D341Med (cell line): ENCODE results near the gene INSYN1.
"Not testable (repeated sequence)": the region's sequence is repeated elsewhere in the genome, so short reads cannot be mapped to it uniquely, and the experiment has no call there.

Source experiments
- DNase-seq: peaks from one replicate; pipeline ENCODE4 v3.0.0; 2012; ENCODE audit warnings: low spot score

The INSYN1 gene

GRCh38 chr15:73712107-73712506 lies 41.0 kb downstream of the INSYN1 start:
- DNase-seq: no peak

DNA sequence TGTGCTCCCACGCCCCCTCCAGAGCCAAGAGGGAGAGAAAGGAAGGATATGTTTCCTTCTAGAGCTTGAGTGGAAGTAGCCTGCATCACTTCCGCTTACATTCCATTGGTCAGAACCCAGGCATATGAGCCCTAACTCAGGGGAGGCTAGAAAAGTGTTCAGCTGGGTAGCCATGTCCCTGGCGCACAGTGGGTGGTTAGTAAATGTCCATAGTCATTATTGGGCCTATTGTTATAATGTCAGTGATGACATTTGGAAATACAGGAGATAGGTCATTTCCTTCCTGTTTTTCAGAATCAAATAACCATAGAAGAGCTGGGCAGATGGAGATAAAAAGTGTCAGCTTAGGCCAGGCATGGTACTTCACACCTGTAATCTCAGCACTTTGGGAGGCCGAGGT lies 41.6 kb downstream of the INSYN1 start:
- no peak for DNase-seq

DNA sequence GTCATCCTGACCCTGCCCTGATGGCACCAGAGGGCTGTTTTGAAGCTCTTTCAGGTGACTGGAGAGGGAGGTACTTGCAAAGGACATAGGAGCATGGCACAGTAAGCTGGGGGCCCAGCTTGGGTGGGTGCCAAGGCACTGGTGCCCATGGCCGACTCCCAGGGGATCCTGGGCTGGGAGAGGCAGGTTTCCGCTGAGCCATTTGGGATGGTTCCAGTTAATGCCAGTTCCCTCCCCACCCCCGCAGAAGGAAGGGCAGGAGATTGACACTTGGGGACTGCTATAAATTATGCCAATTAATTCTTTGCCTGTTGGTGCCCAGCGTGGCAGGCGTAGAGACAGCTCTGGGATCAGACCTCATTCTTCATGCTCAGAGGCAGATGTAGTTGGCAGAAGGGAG lies 42.8 kb downstream of the INSYN1 start:
- DNase-seq: no peak

GRCh38 chr15:73709686-73710085 lies 43.5 kb downstream of the INSYN1 start:
- DNase-seq: no peak

DNA sequence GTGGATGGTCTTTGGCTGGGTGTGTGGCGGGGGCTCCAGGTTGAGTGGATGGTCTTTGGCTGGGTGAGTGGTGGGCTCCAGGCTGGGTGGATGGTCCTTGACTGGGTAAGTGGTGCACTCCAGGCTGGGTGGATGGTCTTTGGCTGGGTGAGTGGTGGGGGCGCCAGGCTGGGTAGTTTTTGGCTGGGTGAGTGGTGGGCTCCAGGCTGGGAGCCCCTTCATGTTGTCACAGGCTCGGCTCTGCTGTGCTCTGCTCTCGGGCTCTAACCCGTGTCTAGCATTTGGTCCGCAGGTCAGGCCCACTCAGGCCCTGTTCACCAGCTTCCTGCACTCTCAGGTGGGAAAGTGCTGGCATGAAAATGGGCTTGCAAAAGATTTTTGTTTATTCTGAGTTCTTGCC lies 43.9 kb downstream of the INSYN1 start:
- DNase-seq: no peak

DNA sequence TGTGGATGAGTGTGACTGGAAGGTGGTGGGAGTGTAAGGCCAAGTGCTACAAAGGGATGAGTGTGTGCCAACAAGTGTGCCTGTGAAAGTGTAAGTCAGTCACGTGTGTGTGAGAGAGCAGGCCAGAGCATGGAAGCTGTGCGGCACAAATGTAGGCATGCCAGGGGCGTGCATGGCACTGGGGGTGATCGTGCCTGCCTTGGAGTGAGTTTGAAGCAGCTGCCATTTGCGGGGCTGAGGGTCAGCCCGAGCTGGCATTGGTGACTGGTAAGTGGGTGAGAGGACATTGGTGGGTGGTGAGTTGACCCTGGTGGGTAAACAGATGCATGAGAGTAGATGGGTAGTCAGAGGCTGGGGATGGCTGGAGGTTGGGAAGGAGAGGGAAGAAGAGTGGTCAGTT lies 44.5 kb downstream of the INSYN1 start:
- no peak for DNase-seq

GRCh38 chr15:73704869-73705645 lies 48.1 kb downstream of the INSYN1 start:
- peak; percentile 82 for DNase-seq

GRCh38 chr15:73704142-73704868 lies 48.8 kb downstream of the INSYN1 start:
- DNase-seq: not testable (repeated sequence)

GRCh38 chr15:73703601-73704000 lies 49.5 kb downstream of the INSYN1 start:
- DNase-seq: not testable (repeated sequence)

DNA sequence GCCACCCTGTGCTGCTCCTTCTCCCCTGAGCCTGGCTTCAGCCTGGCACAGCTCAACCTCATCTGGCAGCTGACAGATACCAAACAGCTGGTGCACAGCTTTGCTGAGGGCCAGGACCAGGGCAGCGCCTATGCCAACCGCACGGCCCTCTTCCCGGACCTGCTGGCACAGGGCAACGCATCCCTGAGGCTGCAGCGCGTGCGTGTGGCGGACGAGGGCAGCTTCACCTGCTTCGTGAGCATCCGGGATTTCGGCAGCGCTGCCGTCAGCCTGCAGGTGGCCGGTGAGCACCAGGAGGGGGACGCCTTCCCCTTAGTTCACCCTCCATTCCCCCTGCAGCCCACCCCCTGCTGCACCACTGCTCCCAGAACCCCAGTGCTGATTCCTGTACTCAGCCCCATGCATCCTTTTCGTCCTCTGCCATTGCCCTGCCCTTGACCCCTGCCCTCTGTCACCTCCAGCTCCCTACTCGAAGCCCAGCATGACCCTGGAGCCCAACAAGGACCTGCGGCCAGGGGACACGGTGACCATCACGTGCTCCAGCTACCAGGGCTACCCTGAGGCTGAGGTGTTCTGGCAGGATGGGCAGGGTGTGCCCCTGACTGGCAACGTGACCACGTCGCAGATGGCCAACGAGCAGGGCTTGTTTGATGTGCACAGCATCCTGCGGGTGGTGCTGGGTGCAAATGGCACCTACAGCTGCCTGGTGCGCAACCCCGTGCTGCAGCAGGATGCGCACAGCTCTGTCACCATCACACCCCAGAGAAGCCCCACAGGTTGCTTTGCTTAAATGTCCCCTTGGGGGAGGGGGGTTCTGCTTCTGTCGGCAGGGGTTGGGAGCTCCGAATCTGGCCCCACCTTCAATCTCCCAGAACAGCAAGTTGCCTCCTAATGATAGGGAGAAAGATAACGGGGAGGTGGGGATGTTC lies 50.6 kb downstream of the INSYN1 start:
- DNase-seq: not testable (repeated sequence)

GRCh38 chr15:73700041-73700842 lies 52.9 kb downstream of the INSYN1 start:
- peak; percentile 79 for DNase-seq

DNA sequence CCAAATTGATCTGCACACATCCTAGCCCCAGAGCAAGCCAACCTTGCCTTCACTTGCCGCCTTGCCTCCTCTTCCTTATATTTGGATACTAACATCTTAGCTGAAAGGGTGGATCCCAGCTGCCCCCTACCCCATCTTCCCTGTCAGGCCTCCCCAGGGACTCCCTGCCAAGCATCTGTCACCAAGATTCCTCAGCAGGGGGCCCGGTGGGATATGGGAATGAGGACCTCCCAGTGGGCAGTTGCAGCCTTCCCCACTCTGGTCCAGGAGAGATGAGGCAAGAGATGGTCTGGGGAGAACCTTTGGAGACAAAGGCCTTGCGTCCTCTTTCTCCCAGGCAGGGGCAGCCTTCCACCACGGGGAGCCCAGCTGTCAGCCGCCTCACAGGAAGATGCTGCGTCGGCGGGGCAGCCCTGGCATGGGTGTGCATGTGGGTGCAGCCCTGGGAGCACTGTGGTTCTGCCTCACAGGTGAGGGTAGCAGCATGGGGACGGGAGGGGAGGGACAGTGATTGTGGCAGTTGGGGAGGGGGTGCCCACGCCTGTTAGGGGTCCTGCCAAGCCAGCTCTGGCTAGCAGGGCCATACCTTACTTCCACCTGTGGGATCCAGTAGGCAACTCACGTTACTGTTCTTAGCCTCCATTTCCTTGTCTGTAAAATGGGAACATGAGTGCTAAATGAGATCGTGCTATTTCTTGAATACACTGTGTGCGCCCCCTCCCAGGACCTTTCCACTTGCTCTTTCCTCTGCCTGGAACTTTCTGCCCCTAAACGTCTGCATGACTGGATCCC lies 53.7 kb downstream of the INSYN1 start:
- no peak for DNase-seq

GRCh38 chr15:73697033-73697467 lies 56.1 kb downstream of the INSYN1 start:
- no peak for DNase-seq

- no peak for DNase-seq
These were observed 56.5 kb downstream of the INSYN1 start for GRCh38 chr15:73696641-73697001.

- DNase-seq: no peak
These were observed 57.1 kb downstream of the INSYN1 start for GRCh38 chr15:73695773-73696640.

DNA sequence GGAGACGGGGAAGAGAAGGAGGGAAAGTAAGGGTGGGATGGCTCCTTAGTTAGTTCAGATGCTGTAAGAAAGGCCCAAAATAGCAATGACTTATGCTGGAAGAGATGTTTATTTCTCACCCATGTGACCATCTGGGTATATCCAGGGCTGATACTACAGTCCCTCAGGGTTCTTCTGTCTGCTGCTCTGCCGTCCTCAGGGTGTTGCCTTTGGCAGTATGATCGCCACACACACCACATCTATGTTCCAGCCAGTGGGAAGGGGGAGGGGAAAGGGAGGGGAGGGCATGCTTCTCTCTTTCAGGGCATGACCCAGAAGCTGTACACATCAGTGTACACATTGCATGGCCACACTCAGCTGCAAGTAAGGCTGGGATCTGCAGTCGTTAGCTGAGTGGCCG lies 58.7 kb downstream of the INSYN1 start:
- DNase-seq: no peak

DNA sequence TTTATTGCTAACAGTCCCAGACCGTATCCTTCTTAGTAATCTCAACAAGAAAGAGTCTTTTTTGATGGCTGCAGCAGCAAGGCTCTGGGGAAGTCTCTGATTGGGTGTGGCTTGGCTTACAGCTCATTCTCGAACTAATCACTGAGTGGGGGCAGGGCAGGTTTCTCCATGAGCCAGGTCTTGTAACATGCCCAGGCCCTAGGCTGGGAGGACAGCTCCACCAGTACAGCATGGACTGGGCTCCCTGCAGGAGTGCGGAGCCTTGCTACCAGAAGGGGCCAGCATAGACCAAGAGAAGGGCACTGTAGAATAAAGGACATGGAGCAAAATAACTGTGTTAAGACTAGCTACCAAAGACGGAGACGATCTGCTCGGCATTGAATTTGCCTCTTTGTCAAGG lies 61.8 kb downstream of the INSYN1 start:
- no peak for DNase-seq

- no peak for DNase-seq
These were observed 64.7 kb downstream of the INSYN1 start for GRCh38 chr15:73688455-73688854.

DNA sequence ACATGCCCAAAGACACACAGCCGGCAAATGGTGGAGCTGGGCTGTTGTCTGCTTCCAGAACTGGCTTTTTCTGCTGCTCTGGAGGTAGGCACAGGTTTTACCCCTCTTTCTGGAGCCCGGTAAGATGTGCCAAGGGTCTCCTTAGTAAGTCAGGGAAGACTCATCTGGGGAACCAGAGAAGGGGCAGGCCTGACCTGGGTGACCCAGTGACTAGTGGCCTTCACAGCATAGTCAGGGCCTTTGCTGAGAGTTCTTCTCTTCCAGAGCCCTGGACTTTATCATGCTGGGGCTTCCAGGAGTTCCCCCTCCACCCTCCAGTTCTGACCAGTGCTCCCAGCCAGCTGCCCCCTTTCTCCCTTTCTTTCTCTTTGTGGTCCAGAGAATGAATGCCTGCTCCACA lies 65.8 kb downstream of the INSYN1 start:
- no peak for DNase-seq

- DNase-seq: no peak
These were observed 66.3 kb downstream of the INSYN1 start for GRCh38 chr15:73686781-73687256.
